Breast epithelium (tissue), 3 donors: ENCODE results near the gene P3H2.

Experiments
- POLR2A ChIP-seq: fragments of 450-650 bp; IDR thresholded peaks from one replicate; pipeline ENCODE4 v1.6.1; 2016; ENCODE audit warnings: antibody characterized with exemption, mild to moderate bottlenecking, moderate library complexity
- POLR2AphosphoS5 ChIP-seq, 3 donors: sonication (generic); formaldehyde crosslinking; IDR thresholded peaks; one replicate each; pipeline ENCODE4 v1.6.1; 2017; ENCODE audit warnings: antibody characterized with exemption in 3 of 3

GRCh38 chr3:190034446-190034845, 86.3 kb downstream of the P3H2 start:
- no peak for TF ChIP-seq POLR2A
- no peak for TF ChIP-seq POLR2AphosphoS5 (IDR thresholded peaks at IDR 0.05)
